IPS DF 4.7 (cell line): Measurements from ENCODE around the gene GRPEL1.

Source experiments
- DNase-seq: peaks from one replicate; pipeline ENCODE4 v3.0.0-alpha.2; 2013; ENCODE audit warnings: low spot score; ENCODE audit errors: extremely low read depth

GRPEL1 gene

GRCh38 chr4:7045961-7046921, 21.6 kb downstream of the GRPEL1 start:
- no peak for DNase-seq

GRCh38 chr4:7045553-7045952, 22.3 kb downstream of the GRPEL1 start:
- DNase-seq, result no peak

- DNase-seq, result no peak
These were observed 23.5 kb downstream of the GRPEL1 start for GRCh38 chr4:7044137-7044930.

- DNase-seq, result no peak
These were observed 24.4 kb downstream of the GRPEL1 start, which contains the start of gene TADA2B for GRCh38 chr4:7043284-7044136. TADA2B (plus strand) TSS chr4:7043372; CDS start chr4:7043580, 208 bp downstream.

GRCh38 chr4:7042503-7043283, 25.2 kb downstream of the GRPEL1 start:
- DNase-seq, result peak; percentile 66

- DNase-seq, result no peak
These were observed 25.9 kb downstream of the GRPEL1 start for GRCh38 chr4:7041801-7042502.

GRCh38 chr4:7041246-7041645, 26.6 kb downstream of the GRPEL1 start:
- DNase-seq, result no peak

- no peak for DNase-seq
These were observed 27.1 kb downstream of the GRPEL1 start for GRCh38 chr4:7040765-7041164.

- no peak for DNase-seq
These were observed 30.4 kb downstream of the GRPEL1 start for GRCh38 chr4:7037425-7037824.

GRCh38 chr4:7034262-7035081, 33.4 kb downstream of the GRPEL1 start:
- no peak for DNase-seq

GRCh38 chr4:7032596-7032995, 35.3 kb downstream of the GRPEL1 start:
- no peak for DNase-seq

- DNase-seq, result no peak
These were observed 36.1 kb downstream of the GRPEL1 start for GRCh38 chr4:7031558-7032449.

GRCh38 chr4:7030856-7031255, 37.0 kb downstream of the GRPEL1 start:
- DNase-seq, result no peak

GRCh38 chr4:7029921-7030320, 37.9 kb downstream of the GRPEL1 start:
- DNase-seq, result no peak

- DNase-seq, result no peak
These were observed 38.7 kb downstream of the GRPEL1 start for GRCh38 chr4:7029212-7029611.

- no peak for DNase-seq
These were observed 40.0 kb downstream of the GRPEL1 start for GRCh38 chr4:7027913-7028312.

- DNase-seq, result no peak
These were observed 40.6 kb downstream of the GRPEL1 start for GRCh38 chr4:7027284-7027683.

GRCh38 chr4:7026107-7026506, 41.8 kb downstream of the GRPEL1 start:
- DNase-seq, result no peak
